GM19351 (cell line): ENCODE data around the gene SND1.

Source experiments
- ATAC-seq: cut with Tn5 transposase; IDR thresholded peaks from one replicate; pipeline ENCODE4 v1.9.1; 2021; ENCODE audit warnings: mild to moderate bottlenecking, moderate library complexity; ENCODE audit not compliant: unreplicated experiment

The SND1 gene

GRCh38 chr7:127924874-127925273, 272.9 kb downstream of the SND1 start:
- no peak for ATAC-seq

GRCh38 chr7:127927348-127927696, 275.3 kb downstream of the SND1 start:
- ATAC-seq, result no peak

- ATAC-seq, result no peak
Measured at GRCh38 chr7:127928222-127928621, 276.2 kb downstream of the SND1 start.

- no peak for ATAC-seq
Measured at GRCh38 chr7:127928852-127929251, 276.9 kb downstream of the SND1 start.

- peak; percentile 49 for ATAC-seq
Measured at GRCh38 chr7:127930341-127931328, 278.6 kb downstream of the SND1 start.

- ATAC-seq, result no peak
Measured at GRCh38 chr7:127932076-127932475, 280.1 kb downstream of the SND1 start.

- no peak for ATAC-seq
Measured at GRCh38 chr7:127932496-127932895, 280.5 kb downstream of the SND1 start.

GRCh38 chr7:127933146-127933545, 281.2 kb downstream of the SND1 start:
- no peak for ATAC-seq

GRCh38 chr7:127934711-127935110, 282.7 kb downstream of the SND1 start:
- no peak for ATAC-seq

- ATAC-seq, result no peak
Measured at GRCh38 chr7:127935847-127936376, 283.9 kb downstream of the SND1 start.

- ATAC-seq, result no peak
Measured at GRCh38 chr7:127937066-127937680, 285.2 kb downstream of the SND1 start.

GRCh38 chr7:127938588-127938987, 286.6 kb downstream of the SND1 start:
- ATAC-seq, result no peak

GRCh38 chr7:127940381-127941160, 288.6 kb downstream of the SND1 start:
- no peak for ATAC-seq

- no peak for ATAC-seq
Measured at GRCh38 chr7:127941476-127942210, 289.6 kb downstream of the SND1 start.

- ATAC-seq, result no peak
Measured at GRCh38 chr7:127943541-127944521, 291.8 kb downstream of the SND1 start.

- ATAC-seq, result no peak
Measured at GRCh38 chr7:127946111-127946510, 294.1 kb downstream of the SND1 start.

GRCh38 chr7:127946847-127947246, 294.9 kb downstream of the SND1 start:
- no peak for ATAC-seq

- no peak for ATAC-seq
Measured at GRCh38 chr7:127948312-127948711, 296.3 kb downstream of the SND1 start.

- ATAC-seq, result no peak
Measured at GRCh38 chr7:127948930-127949329, 296.9 kb downstream of the SND1 start.
